NCI-H510A (cell line): ENCODE results near the gene SDK1.
"Not testable (repeated sequence)": the region's sequence is repeated elsewhere in the genome, so short reads cannot be mapped to it uniquely, and the experiment has no call there.

ENCODE experiments used
- DNase-seq: peaks from one replicate; lab custom pipeline; 2025; lab: John Stamatoyannopoulos, UW

Gene SDK1

DNA sequence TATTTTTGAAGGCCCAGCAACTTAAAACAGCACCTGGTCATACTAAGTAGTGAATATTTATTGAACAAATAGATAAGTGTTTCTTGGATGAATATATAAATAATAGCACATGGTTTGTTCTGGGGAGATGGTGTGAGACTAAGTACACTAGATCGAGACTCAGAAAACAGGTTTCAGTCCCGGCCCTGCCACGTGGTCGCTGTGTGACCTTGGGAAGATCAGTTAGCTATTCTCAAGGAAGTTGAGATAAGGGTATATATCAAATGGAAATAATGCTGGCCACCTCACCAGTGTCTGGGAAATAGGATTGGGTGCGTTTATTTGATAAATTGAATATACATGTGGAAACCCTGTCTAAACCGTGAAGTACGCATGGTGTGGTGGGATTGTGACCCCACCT is 354.6 kb downstream of the SDK1 start:
- DNase-seq: no peak

- no peak for DNase-seq
These were observed 356.2 kb downstream of the SDK1 start for GRCh38 chr7:3657206-3657605.

DNA sequence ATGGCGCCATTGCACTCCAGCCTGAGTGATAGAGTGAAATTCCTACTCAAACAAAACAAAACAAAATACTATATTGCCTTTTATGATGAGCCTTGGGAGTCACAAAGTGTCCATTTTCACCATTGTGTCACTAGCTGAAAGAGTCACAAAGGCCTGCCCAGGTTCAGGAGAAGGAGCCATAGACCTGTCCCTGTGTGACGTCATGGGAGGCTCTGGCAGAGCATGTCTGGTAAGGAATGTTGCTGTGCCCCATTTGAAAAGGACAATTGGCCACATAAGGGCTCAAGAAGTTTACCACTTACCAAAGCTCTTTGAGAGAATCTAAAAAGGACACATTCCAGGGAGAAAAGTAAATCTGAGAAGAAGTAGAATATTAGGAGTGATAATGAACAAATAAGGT is 367.7 kb downstream of the SDK1 start:
- no peak for DNase-seq

DNA sequence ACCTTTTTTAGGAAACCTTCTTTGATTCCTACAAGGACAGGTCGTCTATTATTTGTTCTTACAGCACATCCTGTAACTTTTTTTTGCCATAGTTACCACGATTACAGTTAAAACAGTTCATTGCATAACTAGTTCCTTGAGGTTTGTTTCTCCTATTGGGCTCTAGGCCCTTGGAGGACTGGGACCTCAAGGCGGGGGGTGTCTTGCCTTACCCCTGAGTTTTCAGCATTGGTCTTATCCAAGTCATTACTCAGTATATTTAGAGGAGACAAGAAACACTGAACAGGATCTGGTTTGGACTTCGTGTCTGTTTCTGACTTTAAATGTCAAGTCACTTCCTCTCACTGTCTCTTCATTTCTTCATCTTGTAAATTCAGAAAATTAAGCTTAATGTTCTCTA is 369.8 kb downstream of the SDK1 start:
- DNase-seq: no peak

DNA sequence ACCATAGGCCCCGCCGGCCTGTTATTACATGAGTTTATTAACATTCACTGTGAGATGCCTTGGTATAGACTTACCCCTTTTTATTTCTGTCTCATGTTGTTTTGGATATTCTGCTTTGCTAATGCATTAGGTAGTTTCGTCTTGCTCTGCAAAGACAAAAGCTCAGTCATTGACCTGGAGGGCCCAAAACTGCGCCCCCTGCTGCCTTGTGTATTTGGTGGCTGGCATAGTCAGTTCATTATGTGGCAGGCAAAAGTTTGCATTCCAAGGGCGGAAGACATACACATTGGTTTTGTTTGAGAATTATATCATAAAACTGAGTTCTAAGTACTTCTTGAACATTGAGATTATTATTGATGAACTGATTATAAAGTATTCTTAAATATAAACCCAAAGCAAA is 372.5 kb downstream of the SDK1 start:
- DNase-seq: no peak

- DNase-seq: no peak
These were observed 377.3 kb downstream of the SDK1 start for GRCh38 chr7:3678314-3678810.

GRCh38 chr7:3682028-3682710 is 381.1 kb downstream of the SDK1 start:
- DNase-seq: no peak

- peak; percentile 20 for DNase-seq
These were observed 382.8 kb downstream of the SDK1 start for GRCh38 chr7:3683546-3684539.

DNA sequence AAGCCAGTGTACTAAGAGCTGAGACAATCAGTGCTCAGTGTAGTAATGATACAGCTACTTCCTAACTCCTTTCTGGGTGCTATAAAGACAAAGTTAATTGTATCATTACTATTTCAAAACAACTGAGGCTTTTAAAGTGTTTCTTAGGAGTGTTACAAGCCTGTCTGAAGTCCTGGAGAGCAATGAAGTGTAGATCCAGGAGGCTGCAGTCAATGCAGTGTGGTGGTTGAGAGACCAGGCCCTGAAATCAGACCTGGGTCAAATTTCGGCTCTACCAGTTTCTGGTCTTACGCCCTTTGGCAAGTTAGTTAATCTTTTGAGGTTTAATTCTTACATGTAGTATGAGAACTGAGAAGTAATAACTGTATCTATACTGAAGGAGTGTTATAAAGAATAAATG is 387.0 kb downstream of the SDK1 start:
- DNase-seq: no peak

GRCh38 chr7:3688842-3689241 is 387.8 kb downstream of the SDK1 start:
- no peak for DNase-seq

DNA sequence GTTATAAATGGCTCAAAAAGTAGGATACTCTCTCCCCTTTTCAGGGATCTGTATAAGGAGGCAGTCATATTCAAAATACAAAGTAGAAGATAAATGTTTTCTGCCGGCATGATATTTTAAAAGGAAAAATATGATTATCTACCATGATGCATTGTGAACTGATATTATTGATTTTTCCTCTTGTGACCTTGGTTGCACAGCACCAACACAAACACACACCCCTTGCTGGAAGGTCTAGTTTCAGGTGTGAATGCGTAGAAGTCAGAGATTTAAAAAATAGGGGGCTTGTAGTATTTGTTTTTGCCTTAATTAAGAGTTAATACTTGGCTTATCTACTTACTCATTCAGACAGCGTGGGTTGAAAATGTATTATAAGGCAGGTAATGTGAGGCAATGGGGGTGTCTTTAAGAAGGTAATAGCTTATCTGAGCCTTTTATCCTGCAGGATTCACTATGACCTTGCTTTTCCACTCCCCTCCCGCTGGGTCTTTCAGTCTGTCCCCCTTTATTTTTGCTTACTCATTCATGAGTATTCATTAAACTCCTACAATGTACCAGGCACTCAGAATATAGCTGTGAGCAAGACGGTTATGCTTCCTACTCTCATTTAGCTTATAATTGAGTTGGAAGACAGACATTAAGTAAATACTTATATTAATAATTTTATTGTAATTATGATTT is 390.6 kb downstream of the SDK1 start:
- no peak for DNase-seq

DNA sequence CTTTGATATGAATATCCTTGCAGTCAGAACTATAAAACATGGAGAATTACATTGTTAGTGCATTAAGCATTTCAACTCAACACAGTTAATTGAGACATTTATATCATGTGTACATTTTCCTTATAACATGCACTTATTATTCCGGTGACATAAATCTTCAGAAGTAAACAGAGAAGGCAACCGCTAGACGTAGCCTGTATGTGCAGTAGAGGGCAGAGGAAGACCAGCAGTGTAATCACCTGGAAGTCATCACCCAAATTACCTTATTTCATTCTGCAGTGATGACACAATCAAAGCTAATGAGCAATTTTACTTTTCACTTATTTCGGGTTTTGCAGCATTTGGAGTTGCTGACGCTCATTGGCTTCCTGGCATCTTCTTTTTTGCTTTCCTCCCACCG is 394.6 kb downstream of the SDK1 start:
- DNase-seq: no peak

- DNase-seq: no peak
These were observed 395.1 kb downstream of the SDK1 start for GRCh38 chr7:3696113-3696512.

- no peak for DNase-seq
These were observed 396.4 kb downstream of the SDK1 start for GRCh38 chr7:3697472-3697871.

DNA sequence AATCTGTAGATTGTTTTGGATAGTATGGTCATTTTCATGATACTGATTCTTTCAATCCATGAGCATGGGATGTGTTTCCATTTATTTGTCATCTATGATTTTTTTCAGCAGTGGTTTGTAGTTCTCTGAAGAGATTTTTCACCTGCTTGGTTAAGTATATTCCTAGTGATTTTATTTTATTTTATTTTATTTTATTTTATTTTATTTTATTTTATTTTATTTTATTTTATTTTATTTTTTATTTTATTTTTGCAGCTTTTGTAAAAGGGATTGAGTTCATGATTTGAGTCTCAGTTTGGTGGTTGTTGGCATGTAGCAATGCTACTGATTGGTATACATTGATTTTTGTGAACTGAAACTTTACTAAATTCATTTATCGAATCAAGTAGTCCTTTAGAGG is 404.2 kb downstream of the SDK1 start:
- DNase-seq: no peak

- not testable (repeated sequence) for DNase-seq
These were observed 405.0 kb downstream of the SDK1 start for GRCh38 chr7:3706091-3706490.

- no peak for DNase-seq
These were observed 409.1 kb downstream of the SDK1 start for GRCh38 chr7:3710122-3710521.

- DNase-seq: no peak
These were observed 409.5 kb downstream of the SDK1 start for GRCh38 chr7:3710531-3710930.

- peak; percentile 12 for DNase-seq
These were observed 411.8 kb downstream of the SDK1 start for GRCh38 chr7:3712841-3713240.

DNA sequence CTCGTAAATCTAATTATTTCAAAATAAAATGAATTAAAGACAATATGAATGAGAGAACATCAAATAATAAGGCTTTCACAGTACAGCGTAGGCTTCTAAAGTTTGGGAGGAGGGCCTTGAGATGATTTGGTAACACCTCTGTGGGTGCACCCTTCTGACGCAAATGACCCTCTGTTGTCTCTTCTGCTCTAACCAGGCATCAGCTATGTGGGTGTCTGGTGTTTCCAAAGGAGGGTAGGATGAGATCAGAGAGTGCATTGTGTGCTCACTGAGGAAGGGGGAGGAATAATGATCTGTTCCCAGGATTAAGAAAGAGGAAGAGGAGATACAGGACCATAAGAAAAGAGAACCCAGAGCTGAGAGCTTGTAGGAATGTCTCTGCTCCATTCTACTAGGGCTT is 420.4 kb downstream of the SDK1 start:
- DNase-seq: no peak

DNA sequence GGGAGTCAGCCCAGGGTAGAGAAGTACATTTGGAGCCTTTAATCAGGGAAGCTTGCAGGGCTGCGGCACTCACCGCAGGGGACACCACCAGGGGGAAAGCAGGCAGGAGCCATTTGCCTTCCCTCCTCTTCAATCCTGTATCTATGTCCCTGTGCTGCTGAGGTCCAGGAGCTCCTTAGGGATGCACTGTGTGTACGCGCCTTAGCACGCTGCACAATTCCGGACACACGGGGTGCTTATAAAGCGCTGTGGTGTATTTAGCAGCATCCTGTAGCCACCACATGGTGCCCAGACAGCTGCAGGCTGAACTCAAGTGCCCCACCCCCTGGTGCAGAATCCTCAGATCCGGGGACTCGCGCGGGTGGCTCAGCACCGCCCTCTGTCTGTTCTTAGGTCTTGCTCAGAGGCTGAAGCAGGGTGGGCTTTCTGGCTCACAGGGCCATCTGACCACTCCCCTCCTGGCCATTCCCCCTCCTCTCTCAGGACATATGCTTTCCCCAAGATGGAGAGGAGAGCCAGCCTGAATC is 421.4 kb downstream of the SDK1 start:
- DNase-seq: peak; percentile 38
